ENCODE data around the gene DNTTIP2.
A peak's percentile ranks its signal among the peaks of the same experiment; 100 is the strongest.
"Not testable (repeated sequence)": the region's sequence is repeated elsewhere in the genome, so short reads cannot be mapped to it uniquely, and the experiment has no call there.

The DNTTIP2 gene, protein sequence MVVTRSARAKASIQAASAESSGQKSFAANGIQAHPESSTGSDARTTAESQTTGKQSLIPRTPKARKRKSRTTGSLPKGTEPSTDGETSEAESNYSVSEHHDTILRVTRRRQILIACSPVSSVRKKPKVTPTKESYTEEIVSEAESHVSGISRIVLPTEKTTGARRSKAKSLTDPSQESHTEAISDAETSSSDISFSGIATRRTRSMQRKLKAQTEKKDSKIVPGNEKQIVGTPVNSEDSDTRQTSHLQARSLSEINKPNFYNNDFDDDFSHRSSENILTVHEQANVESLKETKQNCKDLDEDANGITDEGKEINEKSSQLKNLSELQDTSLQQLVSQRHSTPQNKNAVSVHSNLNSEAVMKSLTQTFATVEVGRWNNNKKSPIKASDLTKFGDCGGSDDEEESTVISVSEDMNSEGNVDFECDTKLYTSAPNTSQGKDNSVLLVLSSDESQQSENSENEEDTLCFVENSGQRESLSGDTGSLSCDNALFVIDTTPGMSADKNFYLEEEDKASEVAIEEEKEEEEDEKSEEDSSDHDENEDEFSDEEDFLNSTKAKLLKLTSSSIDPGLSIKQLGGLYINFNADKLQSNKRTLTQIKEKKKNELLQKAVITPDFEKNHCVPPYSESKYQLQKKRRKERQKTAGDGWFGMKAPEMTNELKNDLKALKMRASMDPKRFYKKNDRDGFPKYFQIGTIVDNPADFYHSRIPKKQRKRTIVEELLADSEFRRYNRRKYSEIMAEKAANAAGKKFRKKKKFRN

DNA sequence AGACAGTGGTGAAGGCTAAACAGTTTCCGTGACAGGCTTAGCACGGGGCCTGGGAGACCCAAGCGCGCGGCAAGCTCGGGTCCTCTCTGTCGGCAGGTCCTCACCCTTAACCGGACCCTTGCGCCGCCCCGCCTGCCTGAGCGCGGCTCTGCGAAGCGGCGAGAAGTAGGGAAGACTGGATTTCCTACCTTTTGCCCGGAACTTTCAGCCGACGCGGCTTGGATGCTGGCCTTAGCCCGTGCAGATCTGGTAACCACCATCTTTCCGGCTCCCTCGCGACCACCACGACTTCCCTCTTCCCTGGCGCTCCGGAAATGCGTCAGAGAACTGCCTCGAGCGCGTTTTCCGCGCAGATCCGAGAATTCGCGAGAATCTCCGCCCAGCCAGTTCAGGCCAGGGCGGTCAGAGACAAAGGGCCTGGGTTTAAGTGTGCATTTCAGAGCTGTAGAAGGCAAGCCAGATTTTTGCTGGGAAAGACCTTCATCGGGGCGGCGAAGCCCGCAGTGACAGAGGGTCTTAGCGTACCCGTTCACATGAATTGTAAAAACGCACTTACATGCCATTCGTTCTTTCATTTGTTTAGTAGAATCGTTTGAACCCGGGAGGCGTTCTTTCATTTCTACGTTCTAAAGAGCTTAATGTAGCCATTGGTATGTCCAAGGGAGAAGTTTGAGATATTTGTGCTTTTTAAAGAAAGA is at the start of gene DNTTIP2:
TSS of gene DNTTIP2 (minus strand) at position 318 of the 698 bp plus-strand sequence. CDS start at position 260, 58 bp downstream.
- TF ChIP-seq, protein P1, sequence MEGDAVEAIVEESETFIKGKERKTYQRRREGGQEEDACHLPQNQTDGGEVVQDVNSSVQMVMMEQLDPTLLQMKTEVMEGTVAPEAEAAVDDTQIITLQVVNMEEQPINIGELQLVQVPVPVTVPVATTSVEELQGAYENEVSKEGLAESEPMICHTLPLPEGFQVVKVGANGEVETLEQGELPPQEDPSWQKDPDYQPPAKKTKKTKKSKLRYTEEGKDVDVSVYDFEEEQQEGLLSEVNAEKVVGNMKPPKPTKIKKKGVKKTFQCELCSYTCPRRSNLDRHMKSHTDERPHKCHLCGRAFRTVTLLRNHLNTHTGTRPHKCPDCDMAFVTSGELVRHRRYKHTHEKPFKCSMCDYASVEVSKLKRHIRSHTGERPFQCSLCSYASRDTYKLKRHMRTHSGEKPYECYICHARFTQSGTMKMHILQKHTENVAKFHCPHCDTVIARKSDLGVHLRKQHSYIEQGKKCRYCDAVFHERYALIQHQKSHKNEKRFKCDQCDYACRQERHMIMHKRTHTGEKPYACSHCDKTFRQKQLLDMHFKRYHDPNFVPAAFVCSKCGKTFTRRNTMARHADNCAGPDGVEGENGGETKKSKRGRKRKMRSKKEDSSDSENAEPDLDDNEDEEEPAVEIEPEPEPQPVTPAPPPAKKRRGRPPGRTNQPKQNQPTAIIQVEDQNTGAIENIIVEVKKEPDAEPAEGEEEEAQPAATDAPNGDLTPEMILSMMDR (IDR thresholded peaks at IDR 0.05; ENCODE audit: borderline replicate concordance, control extremely low read depth, extremely low read depth, insufficient read depth, missing control alignments), result no peak
- in situ Hi-C loops (cut with MboI; ENCODE audit: low sequenced_read_pairs, unreplicated experiment), result no loop called here
- peak; percentile 93 for DNase-seq (ENCODE audit: low spot score)

DNA sequence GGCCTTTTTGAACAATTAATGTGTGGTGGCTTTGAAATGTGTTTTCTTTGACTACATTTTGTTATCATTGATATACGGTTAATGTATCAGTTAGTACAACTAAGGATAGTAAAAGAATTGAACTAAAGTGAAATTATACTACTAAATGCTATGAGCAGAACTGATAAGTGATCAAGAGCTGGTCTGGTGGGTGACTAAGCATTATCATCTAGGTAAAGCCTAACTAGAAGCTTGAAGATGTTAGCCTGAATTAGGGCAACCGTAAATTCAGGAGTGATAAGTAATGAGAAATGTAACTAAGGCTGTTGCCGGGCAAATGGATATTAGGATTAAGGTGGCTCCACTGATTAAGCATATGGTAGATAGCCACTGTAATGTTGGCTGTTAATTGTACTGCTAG is 46.2 kb upstream of the DNTTIP2 start:
- in situ Hi-C loops (cut with MboI; ENCODE audit: low sequenced_read_pairs, unreplicated experiment), result no loop called here
- TF ChIP-seq, protein P1 (IDR thresholded peaks at IDR 0.05; ENCODE audit: borderline replicate concordance, control extremely low read depth, extremely low read depth, insufficient read depth, missing control alignments), result no peak
- DNase-seq (ENCODE audit: low spot score), result no peak

DNA sequence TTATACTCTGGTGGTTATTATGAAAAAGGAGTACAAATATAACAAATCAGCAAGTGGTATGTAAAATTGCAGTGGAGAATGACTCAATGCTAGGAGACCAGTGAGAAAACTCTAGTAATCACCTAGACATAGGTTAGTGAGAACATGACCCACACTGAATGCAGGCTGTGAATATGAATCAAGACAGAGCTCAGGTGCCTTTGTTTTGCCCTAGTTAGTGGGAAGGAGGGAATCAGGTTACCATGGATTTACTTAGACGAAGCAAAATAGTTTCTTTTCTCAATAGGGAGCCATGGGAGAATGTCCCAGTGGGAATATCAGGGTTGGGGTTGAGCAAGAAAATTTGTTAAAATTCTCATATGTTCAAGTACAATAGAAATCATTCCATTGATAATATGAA is 40.8 kb upstream of the DNTTIP2 start:
- TF ChIP-seq, protein P1 (IDR thresholded peaks at IDR 0.05; ENCODE audit: borderline replicate concordance, control extremely low read depth, extremely low read depth, insufficient read depth, missing control alignments), result no peak
- no peak for DNase-seq (ENCODE audit: low spot score)
- in situ Hi-C loops (cut with MboI; ENCODE audit: low sequenced_read_pairs, unreplicated experiment), result no loop called here

DNA sequence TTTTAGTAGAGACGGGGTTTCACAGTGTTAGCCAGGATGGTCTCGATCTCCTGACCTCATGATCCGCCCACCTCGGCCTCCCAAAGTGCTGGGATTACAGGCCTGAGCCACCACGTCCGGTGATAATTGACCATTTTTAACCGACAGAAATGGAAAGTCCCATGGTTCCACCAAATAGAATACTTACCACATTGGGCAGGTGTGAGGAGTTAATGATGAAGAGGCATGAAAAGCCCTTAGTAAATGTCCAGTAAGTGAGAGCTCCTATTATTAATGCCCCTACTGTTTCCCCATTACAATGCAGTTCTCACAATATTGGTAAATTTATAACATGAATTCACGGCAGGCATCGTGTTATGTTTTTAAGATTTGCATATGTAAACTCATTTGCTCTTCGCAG is 38.3 kb upstream of the DNTTIP2 start:
- DNase-seq (ENCODE audit: low spot score), result no peak
- in situ Hi-C loops (cut with MboI; ENCODE audit: low sequenced_read_pairs, unreplicated experiment), result no loop called here
- TF ChIP-seq, protein P1 (IDR thresholded peaks at IDR 0.05; ENCODE audit: borderline replicate concordance, control extremely low read depth, extremely low read depth, insufficient read depth, missing control alignments), result no peak

DNA sequence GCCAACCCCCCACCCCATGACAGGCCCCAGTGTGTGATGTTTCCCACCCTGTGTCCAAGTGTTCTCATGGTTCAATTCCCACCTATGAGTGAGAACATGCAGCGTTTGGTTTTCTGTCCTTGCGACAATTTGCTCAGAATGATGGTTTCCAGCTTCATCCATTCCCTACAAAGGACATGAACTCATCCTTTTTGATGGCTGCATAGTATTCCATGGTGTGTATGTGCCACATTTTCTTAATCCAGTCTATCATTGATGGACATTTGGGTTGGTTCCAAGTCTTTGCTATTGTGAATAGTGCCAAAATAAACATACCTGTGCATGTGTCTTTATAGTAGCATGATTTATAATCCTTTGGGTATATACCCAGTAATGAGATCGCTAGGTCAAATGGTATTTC is 31.9 kb upstream of the DNTTIP2 start:
- DNase-seq (ENCODE audit: low spot score); in situ Hi-C loops (cut with MboI; ENCODE audit: low sequenced_read_pairs, unreplicated experiment): not testable (repeated sequence)

DNA sequence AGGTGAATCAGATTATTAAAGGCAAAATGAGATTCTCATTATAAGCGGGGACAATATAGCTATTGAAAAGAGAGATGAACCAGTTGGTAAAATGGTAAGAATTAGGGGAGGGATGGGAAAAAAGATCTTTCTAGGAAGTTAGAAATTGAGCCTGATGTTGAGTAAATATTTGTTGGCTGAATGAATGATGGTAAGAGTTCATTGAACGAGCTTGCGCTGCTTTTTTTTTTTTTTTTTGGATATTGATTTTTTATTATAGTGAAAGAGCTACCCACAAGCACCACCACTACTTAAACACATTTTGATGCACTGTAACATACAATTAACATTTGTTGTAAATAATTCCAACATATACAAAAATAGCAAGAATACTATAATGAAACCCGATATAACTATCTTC is 31.3 kb upstream of the DNTTIP2 start:
- no peak for DNase-seq (ENCODE audit: low spot score)
- in situ Hi-C loops (cut with MboI; ENCODE audit: low sequenced_read_pairs, unreplicated experiment), result no loop called here
- TF ChIP-seq, protein P1 (IDR thresholded peaks at IDR 0.05; ENCODE audit: borderline replicate concordance, control extremely low read depth, extremely low read depth, insufficient read depth, missing control alignments), result no peak

Measured in GM13976 (cell line).